ENCODE results near the gene LRP1B.

DNA sequence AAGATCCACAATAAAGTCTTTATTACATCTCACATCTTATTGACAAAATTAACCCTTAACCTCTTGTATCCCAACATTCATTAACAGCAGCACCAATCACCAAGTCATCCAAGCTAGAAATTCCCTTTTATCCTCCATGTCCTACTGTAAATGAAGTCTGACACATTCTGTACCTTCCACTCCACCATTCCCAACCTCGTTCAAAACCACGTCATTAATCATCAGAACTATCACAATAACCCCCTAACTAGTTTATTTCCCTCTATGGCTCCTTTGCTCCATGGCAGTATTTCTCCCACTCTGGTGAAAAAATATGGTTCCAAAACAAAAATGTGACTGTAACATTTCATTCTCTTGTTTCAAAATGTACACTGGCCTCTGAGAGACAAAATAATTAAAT lies 1626.2 kb downstream of the LRP1B start:
- TF ChIP-seq, protein P1, sequence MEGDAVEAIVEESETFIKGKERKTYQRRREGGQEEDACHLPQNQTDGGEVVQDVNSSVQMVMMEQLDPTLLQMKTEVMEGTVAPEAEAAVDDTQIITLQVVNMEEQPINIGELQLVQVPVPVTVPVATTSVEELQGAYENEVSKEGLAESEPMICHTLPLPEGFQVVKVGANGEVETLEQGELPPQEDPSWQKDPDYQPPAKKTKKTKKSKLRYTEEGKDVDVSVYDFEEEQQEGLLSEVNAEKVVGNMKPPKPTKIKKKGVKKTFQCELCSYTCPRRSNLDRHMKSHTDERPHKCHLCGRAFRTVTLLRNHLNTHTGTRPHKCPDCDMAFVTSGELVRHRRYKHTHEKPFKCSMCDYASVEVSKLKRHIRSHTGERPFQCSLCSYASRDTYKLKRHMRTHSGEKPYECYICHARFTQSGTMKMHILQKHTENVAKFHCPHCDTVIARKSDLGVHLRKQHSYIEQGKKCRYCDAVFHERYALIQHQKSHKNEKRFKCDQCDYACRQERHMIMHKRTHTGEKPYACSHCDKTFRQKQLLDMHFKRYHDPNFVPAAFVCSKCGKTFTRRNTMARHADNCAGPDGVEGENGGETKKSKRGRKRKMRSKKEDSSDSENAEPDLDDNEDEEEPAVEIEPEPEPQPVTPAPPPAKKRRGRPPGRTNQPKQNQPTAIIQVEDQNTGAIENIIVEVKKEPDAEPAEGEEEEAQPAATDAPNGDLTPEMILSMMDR (conservative IDR thresholded peaks at IDR 0.05 in 1 of 2, IDR thresholded peaks at IDR 0.05 in 1 of 2; ENCODE audit: extremely low read depth in 1 of 2, insufficient read depth in 1 of 2, low read depth in 1 of 2, low read length in 2 of 2): no peak
- no peak for TF ChIP-seq EZH2 (IDR thresholded peaks at IDR 0.05; ENCODE audit: borderline replicate concordance, low read length)
